ENCODE results near the gene TLR10.
A peak's percentile ranks its signal among the peaks of the same experiment; 100 is the strongest.

TLR10 gene, protein sequence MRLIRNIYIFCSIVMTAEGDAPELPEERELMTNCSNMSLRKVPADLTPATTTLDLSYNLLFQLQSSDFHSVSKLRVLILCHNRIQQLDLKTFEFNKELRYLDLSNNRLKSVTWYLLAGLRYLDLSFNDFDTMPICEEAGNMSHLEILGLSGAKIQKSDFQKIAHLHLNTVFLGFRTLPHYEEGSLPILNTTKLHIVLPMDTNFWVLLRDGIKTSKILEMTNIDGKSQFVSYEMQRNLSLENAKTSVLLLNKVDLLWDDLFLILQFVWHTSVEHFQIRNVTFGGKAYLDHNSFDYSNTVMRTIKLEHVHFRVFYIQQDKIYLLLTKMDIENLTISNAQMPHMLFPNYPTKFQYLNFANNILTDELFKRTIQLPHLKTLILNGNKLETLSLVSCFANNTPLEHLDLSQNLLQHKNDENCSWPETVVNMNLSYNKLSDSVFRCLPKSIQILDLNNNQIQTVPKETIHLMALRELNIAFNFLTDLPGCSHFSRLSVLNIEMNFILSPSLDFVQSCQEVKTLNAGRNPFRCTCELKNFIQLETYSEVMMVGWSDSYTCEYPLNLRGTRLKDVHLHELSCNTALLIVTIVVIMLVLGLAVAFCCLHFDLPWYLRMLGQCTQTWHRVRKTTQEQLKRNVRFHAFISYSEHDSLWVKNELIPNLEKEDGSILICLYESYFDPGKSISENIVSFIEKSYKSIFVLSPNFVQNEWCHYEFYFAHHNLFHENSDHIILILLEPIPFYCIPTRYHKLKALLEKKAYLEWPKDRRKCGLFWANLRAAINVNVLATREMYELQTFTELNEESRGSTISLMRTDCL

GRCh38 chr4:38782452-38783108 lies at the start of gene TLR10:
Gene TLR10, minus strand, starts transcription at chr4:38782990. Its CDS starts 7,400 bp downstream, at chr4:38775590.
- peaks cover 27% of the 10 kb centered on the region for H3K4me1 Mint-ChIP-seq
- H3K27ac Mint-ChIP-seq: peak within 1 kb of the TSS; percentile 85
- DNase-seq (ENCODE audit: low spot score in 2 of 2): peak; percentile 59 to 78

DNA sequence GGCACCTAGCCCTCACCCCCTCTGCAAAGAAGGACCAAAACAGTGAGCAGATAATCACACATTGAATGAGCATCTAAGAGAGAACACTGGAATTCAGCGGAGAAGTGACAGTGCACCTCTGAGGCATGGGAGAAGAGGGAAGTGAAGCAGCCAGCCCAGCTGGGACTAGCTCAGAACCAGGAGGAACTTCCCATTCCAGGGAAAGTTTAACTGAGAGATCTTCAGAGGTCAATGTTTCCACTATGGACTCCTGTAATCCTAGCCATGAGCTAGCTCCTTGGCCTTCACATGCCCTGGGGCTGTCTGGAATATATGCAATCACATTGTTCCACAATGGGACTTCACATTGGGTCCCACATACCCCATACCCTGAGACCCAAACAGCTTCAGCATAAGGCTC lies 49.4 kb upstream of the TLR10 start:
- no peak for DNase-seq (ENCODE audit: low spot score in 2 of 2)
- H3K36me3 Mint-ChIP-seq: peaks cover 60% of the 10 kb centered on the region
- H3K27ac Mint-ChIP-seq: peak overlapping the region; percentile 45
- H3K27me3 Mint-ChIP-seq: no peaks in the 10 kb centered on the region
- no peak for ATAC-seq (ENCODE audit: low read depth)
- H3K4me3 Mint-ChIP-seq: no peak overlapping the region
- H3K9me3 Mint-ChIP-seq: peaks cover 20% of the 10 kb centered on the region
- H3K4me1 Mint-ChIP-seq: peaks cover 25% of the 10 kb centered on the region

More at GRCh38 chr4:38782452-38783108, at the start of gene TLR10:
- Mint-ChIP-seq H3K4me3 (peak within 1 kb of the TSS; percentile 91), H3K9me3 (peaks cover 5% of the 10 kb centered on the region), H3K27me3 (no peaks in the 10 kb centered on the region), H3K36me3 (peaks cover 21% of the 10 kb centered on the region)
- peak; percentile 85 for ATAC-seq (ENCODE audit: low read depth)

- DNase-seq (ENCODE audit: low spot score in 2 of 2) (no peak), ATAC-seq (ENCODE audit: low read depth) (no peak)
- Mint-ChIP-seq H3K9me3 (peaks cover 19% of the 10 kb centered on the region), H3K36me3 (peaks cover 57% of the 10 kb centered on the region), H3K4me1 (peaks cover 25% of the 10 kb centered on the region), H3K4me3 (no peak overlapping the region), H3K27ac (peak overlapping the region; percentile 24), H3K27me3 (no peaks in the 10 kb centered on the region)
Observed at GRCh38 chr4:38831653-38832052, 48.9 kb upstream of the TLR10 start.

GRCh38 chr4:38829237-38829636 lies 46.4 kb upstream of the TLR10 start:
- Mint-ChIP-seq H3K27ac (no peak overlapping the region), H3K4me3 (no peak overlapping the region), H3K27me3 (no peaks in the 10 kb centered on the region), H3K36me3 (peaks cover 57% of the 10 kb centered on the region), H3K9me3 (peaks cover 7% of the 10 kb centered on the region), H3K4me1 (peaks cover 36% of the 10 kb centered on the region)
- DNase-seq (ENCODE audit: low spot score in 2 of 2): no peak
- no peak for ATAC-seq (ENCODE audit: low read depth)

DNA sequence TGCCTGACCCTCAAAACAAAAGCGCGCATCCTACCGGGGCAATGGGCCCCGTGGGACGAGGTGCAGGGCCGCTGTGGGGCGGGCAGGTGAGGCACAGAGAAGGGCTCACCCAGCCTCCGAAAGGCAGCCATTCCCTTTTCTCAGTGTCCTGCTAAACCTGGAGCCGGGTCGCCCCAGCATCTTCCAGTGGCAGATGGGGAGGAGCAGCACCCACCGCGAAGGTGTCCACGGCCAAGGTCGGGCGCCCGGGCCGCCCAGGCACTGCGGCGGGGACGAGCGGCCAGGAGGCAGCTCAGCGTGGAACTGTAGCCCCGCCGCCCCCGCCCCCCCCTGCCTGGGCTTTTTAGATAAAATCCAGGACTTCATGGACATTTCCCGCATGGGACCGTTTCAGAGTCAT lies 41.0 kb upstream of the TLR10 start:
- H3K4me1 Mint-ChIP-seq: peaks cover 36% of the 10 kb centered on the region
- H3K27me3 Mint-ChIP-seq: no peaks in the 10 kb centered on the region
- no peak overlapping the region for H3K4me3 Mint-ChIP-seq
- DNase-seq (ENCODE audit: low spot score in 2 of 2) (no peak), ATAC-seq (ENCODE audit: low read depth) (no peak)
- H3K9me3 Mint-ChIP-seq: peaks cover 10% of the 10 kb centered on the region
- peaks cover 47% of the 10 kb centered on the region for H3K36me3 Mint-ChIP-seq
- H3K27ac Mint-ChIP-seq: peak overlapping the region; percentile 14

DNA sequence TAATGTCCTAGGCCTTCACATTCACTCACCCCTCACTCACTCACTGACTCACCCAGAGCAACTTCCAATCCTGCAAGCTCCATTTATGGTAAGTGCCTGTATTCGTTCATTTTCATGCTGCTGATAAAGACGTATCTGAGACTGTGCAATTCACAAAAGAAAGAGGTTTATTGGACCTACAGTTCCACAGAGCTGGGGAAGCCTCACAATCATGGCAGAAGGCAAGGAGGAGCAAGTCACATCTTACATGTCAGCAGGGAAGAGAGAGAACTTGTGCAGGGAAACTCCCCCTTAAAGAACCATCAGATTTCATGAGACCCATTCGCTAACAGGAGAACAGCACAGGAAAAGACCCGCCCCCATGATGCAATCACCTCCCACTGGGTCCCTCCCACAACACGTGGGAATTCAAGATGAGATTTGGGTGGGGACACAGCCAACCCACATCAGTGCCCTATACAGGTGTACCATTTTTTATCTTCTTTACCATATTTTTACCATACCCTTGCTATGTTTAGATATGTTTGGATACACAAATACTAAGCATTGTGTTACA lies 40.0 kb upstream of the TLR10 start:
- Mint-ChIP-seq H3K27ac (peak overlapping the region; percentile 69), H3K4me1 (peaks cover 42% of the 10 kb centered on the region), H3K36me3 (peaks cover 43% of the 10 kb centered on the region), H3K27me3 (no peaks in the 10 kb centered on the region), H3K9me3 (peaks cover 10% of the 10 kb centered on the region), H3K4me3 (no peak overlapping the region)
- no peak for DNase-seq (ENCODE audit: low spot score in 2 of 2)
- no peak for ATAC-seq (ENCODE audit: low read depth)

- ATAC-seq (ENCODE audit: low read depth) (no peak), DNase-seq (ENCODE audit: low spot score in 2 of 2) (no peak)
- peak overlapping the region; percentile 89 for H3K27ac Mint-ChIP-seq
- H3K36me3 Mint-ChIP-seq: peaks cover 38% of the 10 kb centered on the region
- H3K4me3 Mint-ChIP-seq: no peak overlapping the region
- H3K27me3 Mint-ChIP-seq: no peaks in the 10 kb centered on the region
- peaks cover 42% of the 10 kb centered on the region for H3K4me1 Mint-ChIP-seq
- peaks cover 10% of the 10 kb centered on the region for H3K9me3 Mint-ChIP-seq
Observed at GRCh38 chr4:38821739-38822138, 38.9 kb upstream of the TLR10 start.

- Mint-ChIP-seq H3K4me3 (no peak overlapping the region), H3K4me1 (peaks cover 46% of the 10 kb centered on the region), H3K36me3 (peaks cover 30% of the 10 kb centered on the region), H3K27ac (peak overlapping the region; percentile 89), H3K27me3 (no peaks in the 10 kb centered on the region), H3K9me3 (peaks cover 8% of the 10 kb centered on the region)
- ATAC-seq (ENCODE audit: low read depth) (peak; percentile 9), DNase-seq (ENCODE audit: low spot score in 2 of 2) (no peak)
Observed at GRCh38 chr4:38820329-38821061, 37.7 kb upstream of the TLR10 start.

- peak overlapping the region; percentile 89 for H3K27ac Mint-ChIP-seq
- H3K4me1 Mint-ChIP-seq: peaks cover 44% of the 10 kb centered on the region
- ATAC-seq (ENCODE audit: low read depth) (peak; percentile 43), DNase-seq (ENCODE audit: low spot score in 2 of 2) (no peak)
- peaks cover 8% of the 10 kb centered on the region for H3K9me3 Mint-ChIP-seq
- no peak overlapping the region for H3K4me3 Mint-ChIP-seq
- no peaks in the 10 kb centered on the region for H3K27me3 Mint-ChIP-seq
- peaks cover 26% of the 10 kb centered on the region for H3K36me3 Mint-ChIP-seq
Observed at GRCh38 chr4:38819569-38819968, 36.8 kb upstream of the TLR10 start.

- ATAC-seq (ENCODE audit: low read depth): peak; percentile 4
- no peak for DNase-seq (ENCODE audit: low spot score in 2 of 2)
- H3K27ac Mint-ChIP-seq: peak overlapping the region; percentile 89
Observed at GRCh38 chr4:38818441-38818976, 35.7 kb upstream of the TLR10 start.

DNA sequence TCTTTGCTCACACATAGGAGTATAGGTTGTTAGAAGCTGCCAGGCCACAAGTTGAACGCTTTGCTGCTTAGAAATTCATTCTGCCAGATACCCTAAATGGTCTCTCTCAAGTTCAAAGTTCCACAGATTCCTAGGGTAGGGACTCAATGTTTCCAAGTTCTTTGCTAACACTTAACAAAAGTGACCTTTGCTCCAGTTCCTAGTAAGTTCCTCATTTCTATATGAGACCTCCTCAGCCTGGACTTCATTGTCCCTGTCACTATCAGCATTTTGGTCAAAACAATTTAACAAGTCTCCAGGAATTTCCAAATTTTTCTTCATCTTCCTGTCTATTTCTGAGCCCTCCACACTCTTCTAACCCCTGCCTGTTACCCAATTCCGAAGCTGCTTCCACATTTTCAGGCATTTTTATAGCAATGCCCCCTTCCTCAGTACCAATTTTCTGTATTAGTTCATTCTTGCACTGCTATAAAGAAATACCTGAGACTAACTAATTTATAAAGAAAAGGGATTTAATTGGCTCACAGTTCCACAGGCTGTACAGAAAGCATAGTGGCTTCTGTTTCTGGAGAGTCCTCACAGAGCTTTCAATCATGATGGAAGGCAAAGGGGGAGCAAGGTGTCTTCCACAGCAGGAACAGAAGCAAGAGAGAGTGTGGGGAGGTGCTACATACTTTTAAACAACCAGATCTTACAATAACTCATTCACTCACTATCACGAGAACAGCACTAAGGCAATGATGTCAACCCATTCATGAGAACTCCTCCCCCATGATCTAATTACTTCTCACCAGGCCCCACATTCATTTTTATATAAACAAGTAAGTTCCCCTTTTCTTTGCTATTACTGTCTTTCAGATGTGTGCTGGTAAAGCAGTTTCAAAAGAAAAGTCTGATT lies 33.3 kb upstream of the TLR10 start:
- H3K36me3 Mint-ChIP-seq: peaks cover 27% of the 10 kb centered on the region
- H3K27me3 Mint-ChIP-seq: no peaks in the 10 kb centered on the region
- H3K4me3 Mint-ChIP-seq: peak overlapping the region; percentile 51
- peaks cover 51% of the 10 kb centered on the region for H3K4me1 Mint-ChIP-seq
- peak overlapping the region; percentile 97 for H3K27ac Mint-ChIP-seq
- DNase-seq (ENCODE audit: low spot score in 2 of 2) (peak in 1 of 2 donors; percentile 54), ATAC-seq (ENCODE audit: low read depth) (peak; percentile 88)
- peaks cover 2% of the 10 kb centered on the region for H3K9me3 Mint-ChIP-seq

More at GRCh38 chr4:38818441-38818976, 35.7 kb upstream of the TLR10 start:
- Mint-ChIP-seq H3K27me3 (no peaks in the 10 kb centered on the region), H3K9me3 (peaks cover 8% of the 10 kb centered on the region), H3K4me3 (no peak overlapping the region), H3K4me1 (peaks cover 47% of the 10 kb centered on the region), H3K36me3 (peaks cover 28% of the 10 kb centered on the region)

DNA sequence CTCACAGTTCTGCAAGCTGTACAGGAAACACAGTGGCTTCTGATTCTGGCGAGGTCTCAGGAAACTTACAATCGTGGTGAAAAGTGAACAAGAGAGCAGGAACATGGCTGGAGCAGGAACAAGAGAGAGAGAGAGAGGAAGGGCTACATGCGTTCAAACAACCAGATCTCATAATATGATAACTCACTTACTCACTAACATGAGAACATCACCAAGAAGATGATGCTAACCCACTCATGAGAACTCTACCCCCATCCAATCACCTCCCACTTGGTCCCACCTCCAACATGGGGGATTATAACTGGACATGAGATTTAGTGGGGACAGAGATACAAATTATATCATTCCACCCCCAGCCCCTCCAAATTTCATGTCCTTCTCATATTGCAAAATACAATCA lies 31.6 kb upstream of the TLR10 start:
- Mint-ChIP-seq H3K9me3 (peaks cover 2% of the 10 kb centered on the region), H3K4me1 (peaks cover 43% of the 10 kb centered on the region), H3K4me3 (no peak overlapping the region), H3K27me3 (no peaks in the 10 kb centered on the region), H3K27ac (peak overlapping the region; percentile 57), H3K36me3 (peaks cover 34% of the 10 kb centered on the region)
- DNase-seq (ENCODE audit: low spot score in 2 of 2) (no peak), ATAC-seq (ENCODE audit: low read depth) (no peak)
